ENCODE measurements around the gene INTS4. TPM values are rescaled to one million over a fixed set of nuclear protein-coding genes. Genes with fewer than 3 reads are reported as not detected.

Gene INTS4
- total and polyA plus RNA-seq, 2 experiments from 2014 or later = 24.6 to 47.6 TPM

DNA sequence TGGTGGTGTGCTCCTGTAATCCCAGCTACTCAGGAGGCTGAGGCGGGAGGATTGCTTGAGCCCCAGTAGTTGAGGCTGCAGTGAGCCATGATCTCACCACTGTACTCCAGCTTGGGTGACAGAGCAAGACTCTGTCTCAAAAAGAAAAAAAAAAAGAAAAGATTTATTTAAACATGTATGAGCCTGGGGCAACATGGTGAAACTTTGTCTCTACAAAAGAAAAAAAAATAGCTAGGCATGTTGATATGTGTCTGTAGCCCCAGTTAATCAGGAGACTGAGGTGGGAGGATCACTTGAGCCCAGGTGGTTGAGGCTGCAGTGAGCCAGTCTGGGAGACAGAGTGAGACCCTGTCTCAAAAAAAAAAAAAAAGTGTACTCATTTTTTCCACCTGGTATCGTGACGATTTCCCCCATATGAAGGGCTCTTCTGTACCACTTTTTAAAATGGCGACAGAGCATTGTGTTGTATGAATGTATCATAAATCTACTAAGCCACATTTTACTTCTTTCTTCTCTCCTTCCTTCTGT, 45.0 kb upstream of the INTS4 start:
- Mint-ChIP-seq H3K27me3 (ENCODE audit: insufficient read depth, low read depth, poor library complexity) (peaks cover 4% of the 10 kb centered on the region), H3K36me3 (ENCODE audit: low read depth) (no peaks in the 10 kb centered on the region), H3K9me3 (no peaks in the 10 kb centered on the region), H3K4me3 (no peak overlapping the region), H3K27ac (no peak overlapping the region), H3K4me1 (peaks cover 18% of the 10 kb centered on the region)
- ATAC-seq = no peak
- TF ChIP-seq, protein P1, sequence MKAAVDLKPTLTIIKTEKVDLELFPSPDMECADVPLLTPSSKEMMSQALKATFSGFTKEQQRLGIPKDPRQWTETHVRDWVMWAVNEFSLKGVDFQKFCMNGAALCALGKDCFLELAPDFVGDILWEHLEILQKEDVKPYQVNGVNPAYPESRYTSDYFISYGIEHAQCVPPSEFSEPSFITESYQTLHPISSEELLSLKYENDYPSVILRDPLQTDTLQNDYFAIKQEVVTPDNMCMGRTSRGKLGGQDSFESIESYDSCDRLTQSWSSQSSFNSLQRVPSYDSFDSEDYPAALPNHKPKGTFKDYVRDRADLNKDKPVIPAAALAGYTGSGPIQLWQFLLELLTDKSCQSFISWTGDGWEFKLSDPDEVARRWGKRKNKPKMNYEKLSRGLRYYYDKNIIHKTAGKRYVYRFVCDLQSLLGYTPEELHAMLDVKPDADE (IDR thresholded peaks at IDR 0.05) = no peak
- TF ChIP-seq, protein P2, sequence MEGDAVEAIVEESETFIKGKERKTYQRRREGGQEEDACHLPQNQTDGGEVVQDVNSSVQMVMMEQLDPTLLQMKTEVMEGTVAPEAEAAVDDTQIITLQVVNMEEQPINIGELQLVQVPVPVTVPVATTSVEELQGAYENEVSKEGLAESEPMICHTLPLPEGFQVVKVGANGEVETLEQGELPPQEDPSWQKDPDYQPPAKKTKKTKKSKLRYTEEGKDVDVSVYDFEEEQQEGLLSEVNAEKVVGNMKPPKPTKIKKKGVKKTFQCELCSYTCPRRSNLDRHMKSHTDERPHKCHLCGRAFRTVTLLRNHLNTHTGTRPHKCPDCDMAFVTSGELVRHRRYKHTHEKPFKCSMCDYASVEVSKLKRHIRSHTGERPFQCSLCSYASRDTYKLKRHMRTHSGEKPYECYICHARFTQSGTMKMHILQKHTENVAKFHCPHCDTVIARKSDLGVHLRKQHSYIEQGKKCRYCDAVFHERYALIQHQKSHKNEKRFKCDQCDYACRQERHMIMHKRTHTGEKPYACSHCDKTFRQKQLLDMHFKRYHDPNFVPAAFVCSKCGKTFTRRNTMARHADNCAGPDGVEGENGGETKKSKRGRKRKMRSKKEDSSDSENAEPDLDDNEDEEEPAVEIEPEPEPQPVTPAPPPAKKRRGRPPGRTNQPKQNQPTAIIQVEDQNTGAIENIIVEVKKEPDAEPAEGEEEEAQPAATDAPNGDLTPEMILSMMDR (conservative IDR thresholded peaks at IDR 0.05; ENCODE audit: low read depth in 2 of 2) = no peak
- TF ChIP-seq, protein P3, sequence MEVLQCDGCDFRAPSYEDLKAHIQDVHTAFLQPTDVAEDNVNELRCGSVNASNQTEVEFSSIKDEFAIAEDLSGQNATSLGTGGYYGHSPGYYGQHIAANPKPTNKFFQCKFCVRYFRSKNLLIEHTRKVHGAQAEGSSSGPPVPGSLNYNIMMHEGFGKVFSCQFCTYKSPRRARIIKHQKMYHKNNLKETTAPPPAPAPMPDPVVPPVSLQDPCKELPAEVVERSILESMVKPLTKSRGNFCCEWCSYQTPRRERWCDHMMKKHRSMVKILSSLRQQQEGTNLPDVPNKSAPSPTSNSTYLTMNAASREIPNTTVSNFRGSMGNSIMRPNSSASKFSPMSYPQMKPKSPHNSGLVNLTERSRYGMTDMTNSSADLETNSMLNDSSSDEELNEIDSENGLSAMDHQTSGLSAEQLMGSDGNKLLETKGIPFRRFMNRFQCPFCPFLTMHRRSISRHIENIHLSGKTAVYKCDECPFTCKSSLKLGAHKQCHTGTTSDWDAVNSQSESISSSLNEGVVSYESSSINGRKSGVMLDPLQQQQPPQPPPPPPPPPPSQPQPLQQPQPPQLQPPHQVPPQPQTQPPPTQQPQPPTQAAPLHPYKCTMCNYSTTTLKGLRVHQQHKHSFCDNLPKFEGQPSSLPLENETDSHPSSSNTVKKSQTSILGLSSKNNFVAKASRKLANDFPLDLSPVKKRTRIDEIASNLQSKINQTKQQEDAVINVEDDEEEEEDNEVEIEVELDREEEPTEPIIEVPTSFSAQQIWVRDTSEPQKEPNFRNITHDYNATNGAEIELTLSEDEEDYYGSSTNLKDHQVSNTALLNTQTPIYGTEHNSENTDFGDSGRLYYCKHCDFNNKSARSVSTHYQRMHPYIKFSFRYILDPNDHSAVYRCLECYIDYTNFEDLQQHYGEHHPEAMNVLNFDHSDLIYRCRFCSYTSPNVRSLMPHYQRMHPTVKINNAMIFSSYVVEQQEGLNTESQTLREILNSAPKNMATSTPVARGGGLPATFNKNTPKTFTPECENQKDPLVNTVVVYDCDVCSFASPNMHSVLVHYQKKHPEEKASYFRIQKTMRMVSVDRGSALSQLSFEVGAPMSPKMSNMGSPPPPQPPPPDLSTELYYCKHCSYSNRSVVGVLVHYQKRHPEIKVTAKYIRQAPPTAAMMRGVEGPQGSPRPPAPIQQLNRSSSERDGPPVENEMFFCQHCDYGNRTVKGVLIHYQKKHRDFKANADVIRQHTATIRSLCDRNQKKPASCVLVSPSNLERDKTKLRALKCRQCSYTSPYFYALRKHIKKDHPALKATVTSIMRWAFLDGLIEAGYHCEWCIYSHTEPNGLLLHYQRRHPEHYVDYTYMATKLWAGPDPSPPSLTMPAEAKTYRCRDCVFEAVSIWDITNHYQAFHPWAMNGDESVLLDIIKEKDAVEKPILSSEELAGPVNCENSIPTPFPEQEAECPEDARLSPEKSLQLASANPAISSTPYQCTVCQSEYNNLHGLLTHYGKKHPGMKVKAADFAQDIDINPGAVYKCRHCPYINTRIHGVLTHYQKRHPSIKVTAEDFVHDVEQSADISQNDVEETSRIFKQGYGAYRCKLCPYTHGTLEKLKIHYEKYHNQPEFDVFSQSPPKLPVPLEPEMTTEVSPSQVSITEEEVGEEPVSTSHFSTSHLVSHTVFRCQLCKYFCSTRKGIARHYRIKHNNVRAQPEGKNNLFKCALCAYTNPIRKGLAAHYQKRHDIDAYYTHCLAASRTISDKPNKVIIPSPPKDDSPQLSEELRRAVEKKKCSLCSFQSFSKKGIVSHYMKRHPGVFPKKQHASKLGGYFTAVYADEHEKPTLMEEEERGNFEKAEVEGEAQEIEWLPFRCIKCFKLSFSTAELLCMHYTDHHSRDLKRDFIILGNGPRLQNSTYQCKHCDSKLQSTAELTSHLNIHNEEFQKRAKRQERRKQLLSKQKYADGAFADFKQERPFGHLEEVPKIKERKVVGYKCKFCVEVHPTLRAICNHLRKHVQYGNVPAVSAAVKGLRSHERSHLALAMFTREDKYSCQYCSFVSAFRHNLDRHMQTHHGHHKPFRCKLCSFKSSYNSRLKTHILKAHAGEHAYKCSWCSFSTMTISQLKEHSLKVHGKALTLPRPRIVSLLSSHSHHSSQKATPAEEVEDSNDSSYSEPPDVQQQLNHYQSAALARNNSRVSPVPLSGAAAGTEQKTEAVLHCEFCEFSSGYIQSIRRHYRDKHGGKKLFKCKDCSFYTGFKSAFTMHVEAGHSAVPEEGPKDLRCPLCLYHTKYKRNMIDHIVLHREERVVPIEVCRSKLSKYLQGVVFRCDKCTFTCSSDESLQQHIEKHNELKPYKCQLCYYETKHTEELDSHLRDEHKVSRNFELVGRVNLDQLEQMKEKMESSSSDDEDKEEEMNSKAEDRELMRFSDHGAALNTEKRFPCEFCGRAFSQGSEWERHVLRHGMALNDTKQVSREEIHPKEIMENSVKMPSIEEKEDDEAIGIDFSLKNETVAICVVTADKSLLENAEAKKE (CRISPR knock-in tag; IDR thresholded peaks at IDR 0.05) = no peak
- TF ChIP-seq ZNF114 (CRISPR knock-in tag; IDR thresholded peaks at IDR 0.05) (no peak), EZH2phosphoT487 (IDR thresholded peaks at IDR 0.05; ENCODE audit: unreplicated experiment) (no peak), STAT1 (IDR thresholded peaks at IDR 0.05; ENCODE audit: unreplicated experiment) (no peak), POLR2AphosphoS5 (IDR thresholded peaks at IDR 0.05; ENCODE audit: low read depth) (no peak), JUNB (IDR thresholded peaks at IDR 0.05; ENCODE audit: unreplicated experiment) (no peak), ZNF331 (CRISPR knock-in tag; IDR thresholded peaks at IDR 0.05; ENCODE audit: low read depth) (no peak), NANOG (IDR thresholded peaks at IDR 0.05; ENCODE audit: borderline replicate concordance) (no peak), EZH2 (IDR thresholded peaks at IDR 0.05; ENCODE audit: low read depth, unreplicated experiment) (no peak), CREB1 (CRISPR knock-in tag; IDR thresholded peaks at IDR 0.05; ENCODE audit: low read depth) (no peak)
- TF ChIP-seq, protein P4, sequence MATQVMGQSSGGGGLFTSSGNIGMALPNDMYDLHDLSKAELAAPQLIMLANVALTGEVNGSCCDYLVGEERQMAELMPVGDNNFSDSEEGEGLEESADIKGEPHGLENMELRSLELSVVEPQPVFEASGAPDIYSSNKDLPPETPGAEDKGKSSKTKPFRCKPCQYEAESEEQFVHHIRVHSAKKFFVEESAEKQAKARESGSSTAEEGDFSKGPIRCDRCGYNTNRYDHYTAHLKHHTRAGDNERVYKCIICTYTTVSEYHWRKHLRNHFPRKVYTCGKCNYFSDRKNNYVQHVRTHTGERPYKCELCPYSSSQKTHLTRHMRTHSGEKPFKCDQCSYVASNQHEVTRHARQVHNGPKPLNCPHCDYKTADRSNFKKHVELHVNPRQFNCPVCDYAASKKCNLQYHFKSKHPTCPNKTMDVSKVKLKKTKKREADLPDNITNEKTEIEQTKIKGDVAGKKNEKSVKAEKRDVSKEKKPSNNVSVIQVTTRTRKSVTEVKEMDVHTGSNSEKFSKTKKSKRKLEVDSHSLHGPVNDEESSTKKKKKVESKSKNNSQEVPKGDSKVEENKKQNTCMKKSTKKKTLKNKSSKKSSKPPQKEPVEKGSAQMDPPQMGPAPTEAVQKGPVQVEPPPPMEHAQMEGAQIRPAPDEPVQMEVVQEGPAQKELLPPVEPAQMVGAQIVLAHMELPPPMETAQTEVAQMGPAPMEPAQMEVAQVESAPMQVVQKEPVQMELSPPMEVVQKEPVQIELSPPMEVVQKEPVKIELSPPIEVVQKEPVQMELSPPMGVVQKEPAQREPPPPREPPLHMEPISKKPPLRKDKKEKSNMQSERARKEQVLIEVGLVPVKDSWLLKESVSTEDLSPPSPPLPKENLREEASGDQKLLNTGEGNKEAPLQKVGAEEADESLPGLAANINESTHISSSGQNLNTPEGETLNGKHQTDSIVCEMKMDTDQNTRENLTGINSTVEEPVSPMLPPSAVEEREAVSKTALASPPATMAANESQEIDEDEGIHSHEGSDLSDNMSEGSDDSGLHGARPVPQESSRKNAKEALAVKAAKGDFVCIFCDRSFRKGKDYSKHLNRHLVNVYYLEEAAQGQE (IDR thresholded peaks at IDR 0.05; ENCODE audit: unreplicated experiment) = no peak
- H3K27me3 ChIP-seq (ENCODE audit: insufficient read depth) = no peaks in the 10 kb centered on the region
- no peak overlapping the region for H3K4me2 ChIP-seq
- H3K9me2 ChIP-seq (ENCODE audit: insufficient read depth) = peaks cover 6% of the 10 kb centered on the region; the same call in 1 of the 2 replicates
- no peak overlapping the region for H3K4me3 ChIP-seq
- H3K79me2 ChIP-seq (replicated peaks; ENCODE audit: insufficient read depth) = no peaks in the 10 kb centered on the region
- peak overlapping the region; percentile 96; the same call in 1 of the 2 replicates for H2AFZ ChIP-seq
- no peak for DNase-seq (ENCODE audit: low spot score)
- no peaks in the 10 kb centered on the region for H4K20me1 ChIP-seq (replicated peaks; ENCODE audit: insufficient read depth)
- H3K27ac ChIP-seq (ENCODE audit: low read depth) = peak overlapping the region; percentile 70; the same call in 1 of the 2 replicates
- H3K36me3 ChIP-seq (ENCODE audit: insufficient read depth) = no peaks in the 10 kb centered on the region
- no peaks in the 10 kb centered on the region for H3F3A ChIP-seq (replicated peaks; ENCODE audit: low read depth)
- peaks cover 3% of the 10 kb centered on the region for H3K4me1 ChIP-seq (ENCODE audit: insufficient read depth)

Measured in GM23338 (cell line).